ENCODE results near the gene ACKR1.

ACKR1 gene

DNA sequence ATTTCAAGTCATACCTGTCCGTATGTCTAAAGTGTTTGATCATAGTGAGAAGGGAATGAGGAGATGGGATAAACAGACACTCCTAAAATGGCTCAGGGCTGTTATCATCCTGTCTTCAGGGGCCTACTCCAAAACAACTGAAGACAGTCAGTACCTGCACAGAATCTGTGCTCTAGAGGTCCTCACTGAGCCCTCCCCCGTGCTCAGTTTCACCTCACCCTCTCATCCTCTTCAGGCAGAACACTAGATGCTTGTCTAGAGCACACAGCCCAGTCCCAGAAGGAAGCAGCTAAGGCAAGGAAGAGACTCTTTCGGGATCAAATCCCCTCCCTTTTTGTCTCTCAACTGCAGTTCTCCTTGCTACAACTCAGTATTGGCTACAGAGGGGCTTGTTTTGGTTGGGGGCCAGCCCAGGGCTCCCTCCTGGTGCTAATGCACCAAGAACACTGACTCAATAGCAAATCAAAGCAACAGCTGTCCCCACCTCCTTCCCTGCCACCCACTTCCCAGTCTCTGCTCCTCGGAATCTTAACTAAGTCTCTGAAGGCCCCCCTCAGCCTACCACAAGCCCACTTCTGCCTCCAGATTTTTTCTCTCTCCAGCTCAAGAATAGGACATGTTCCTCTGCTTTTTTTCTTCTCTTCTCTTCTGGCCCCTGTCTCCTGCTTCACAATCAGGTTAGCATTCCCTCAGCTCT lies 23.2 kb upstream of the ACKR1 start:
- DNase-seq (ENCODE audit: low read depth, low spot score), result no peak
- no peak overlapping the region for H3K4me3 ChIP-seq
- TF ChIP-seq POLR2AphosphoS5 (IDR thresholded peaks at IDR 0.05; ENCODE audit: borderline replicate concordance, low read depth, low read length) (no peak), FOXP2 (optimal IDR thresholded peaks at IDR 0.05; ENCODE audit: control extremely low read depth, extremely low read length, insufficient read depth) (no peak), EZH2 (IDR thresholded peaks at IDR 0.05) (no peak)
- no peaks in the 10 kb centered on the region for H3K36me3 ChIP-seq (ENCODE audit: insufficient read depth, low read length)
- no peak overlapping the region for H3K9ac ChIP-seq (ENCODE audit: insufficient read length)
- no peak overlapping the region for H3K27ac ChIP-seq
- no peaks in the 10 kb centered on the region for H3K9me3 ChIP-seq (ENCODE audit: low read depth, low read length)

DNA sequence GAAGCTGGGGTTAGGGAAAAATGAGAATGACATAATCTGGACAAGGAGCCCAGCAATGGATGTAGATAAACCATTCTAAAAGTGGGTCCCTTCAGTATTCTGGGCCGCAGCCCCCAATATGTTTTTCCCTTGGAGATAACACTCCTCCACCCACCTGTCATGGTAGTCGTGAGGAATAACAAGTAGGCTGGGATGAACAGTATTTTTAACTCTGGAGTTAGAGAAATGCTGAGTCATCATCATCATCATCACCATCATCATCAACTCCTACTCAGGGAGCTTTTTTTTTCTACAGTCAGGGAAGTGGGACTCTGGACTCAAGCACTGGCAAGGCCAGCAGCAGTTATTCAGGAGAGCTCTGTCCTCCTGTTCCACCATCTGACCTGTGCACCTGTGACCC lies 20.5 kb upstream of the ACKR1 start:
- TF ChIP-seq EZH2 (IDR thresholded peaks at IDR 0.05) (no peak), POLR2AphosphoS5 (IDR thresholded peaks at IDR 0.05; ENCODE audit: borderline replicate concordance, low read depth, low read length) (no peak), FOXP2 (optimal IDR thresholded peaks at IDR 0.05; ENCODE audit: control extremely low read depth, extremely low read length, insufficient read depth) (no peak)
- no peak overlapping the region for H3K4me3 ChIP-seq
- H3K9ac ChIP-seq (ENCODE audit: insufficient read length), result no peak overlapping the region
- H3K36me3 ChIP-seq (ENCODE audit: insufficient read depth, low read length), result no peaks in the 10 kb centered on the region
- H3K27ac ChIP-seq, result no peak overlapping the region
- H3K9me3 ChIP-seq (ENCODE audit: low read depth, low read length), result no peaks in the 10 kb centered on the region
- no peak for DNase-seq (ENCODE audit: low read depth, low spot score)

DNA sequence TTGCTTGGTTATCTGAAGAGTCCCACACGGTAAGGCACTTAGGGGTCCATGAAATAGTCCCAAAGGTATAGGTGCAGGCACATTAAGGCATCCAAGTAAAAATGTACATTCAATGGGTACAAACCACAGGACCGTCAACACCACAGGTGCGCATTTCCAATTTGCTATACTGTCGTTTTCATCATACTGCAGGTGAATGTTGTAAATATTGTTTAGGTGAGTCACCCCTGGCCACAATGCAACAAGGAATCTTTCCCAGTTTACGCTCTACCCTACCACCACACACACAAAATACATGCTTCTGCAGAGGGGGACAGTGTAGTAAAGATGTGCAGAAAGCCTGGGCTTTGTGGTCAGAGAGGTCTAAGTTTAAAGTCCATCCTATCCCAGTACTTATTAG lies 19.6 kb upstream of the ACKR1 start:
- no peak for DNase-seq (ENCODE audit: low read depth, low spot score)
- Histone ChIP-seq H3K9ac (ENCODE audit: insufficient read length) (no peak overlapping the region), H3K9me3 (ENCODE audit: low read depth, low read length) (no peaks in the 10 kb centered on the region), H3K4me3 (no peak overlapping the region), H3K36me3 (ENCODE audit: insufficient read depth, low read length) (no peaks in the 10 kb centered on the region), H3K27ac (no peak overlapping the region)
- TF ChIP-seq POLR2AphosphoS5 (IDR thresholded peaks at IDR 0.05; ENCODE audit: borderline replicate concordance, low read depth, low read length) (no peak), EZH2 (IDR thresholded peaks at IDR 0.05) (no peak), FOXP2 (optimal IDR thresholded peaks at IDR 0.05; ENCODE audit: control extremely low read depth, extremely low read length, insufficient read depth) (no peak)

DNA sequence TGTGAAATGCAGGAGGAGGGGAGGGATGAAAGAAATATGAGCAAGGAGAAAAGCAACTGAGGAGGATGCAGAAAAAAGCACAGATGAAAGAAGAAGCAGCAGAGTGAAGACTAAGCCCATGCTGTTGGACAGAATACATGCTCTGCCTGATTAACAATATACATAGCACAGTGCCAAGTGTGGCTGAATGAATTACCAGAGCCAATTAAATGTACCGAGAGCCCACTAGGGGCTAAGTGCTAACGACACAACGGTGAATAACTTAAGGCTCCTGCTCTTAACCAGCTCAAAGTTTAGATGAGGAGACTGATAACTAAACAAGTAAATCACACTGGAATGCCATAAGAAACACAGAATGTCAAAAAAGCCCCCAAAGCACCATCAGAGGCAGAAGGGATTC lies 17.6 kb upstream of the ACKR1 start:
- no peaks in the 10 kb centered on the region for H3K9me3 ChIP-seq (ENCODE audit: low read depth, low read length)
- no peak overlapping the region for H3K27ac ChIP-seq
- no peak for DNase-seq (ENCODE audit: low read depth, low spot score)
- H3K4me3 ChIP-seq, result no peak overlapping the region
- H3K9ac ChIP-seq (ENCODE audit: insufficient read length), result no peak overlapping the region
- TF ChIP-seq POLR2AphosphoS5 (IDR thresholded peaks at IDR 0.05; ENCODE audit: borderline replicate concordance, low read depth, low read length) (no peak), FOXP2 (optimal IDR thresholded peaks at IDR 0.05; ENCODE audit: control extremely low read depth, extremely low read length, insufficient read depth) (no peak), EZH2 (IDR thresholded peaks at IDR 0.05) (no peak)
- no peaks in the 10 kb centered on the region for H3K36me3 ChIP-seq (ENCODE audit: insufficient read depth, low read length)

DNA sequence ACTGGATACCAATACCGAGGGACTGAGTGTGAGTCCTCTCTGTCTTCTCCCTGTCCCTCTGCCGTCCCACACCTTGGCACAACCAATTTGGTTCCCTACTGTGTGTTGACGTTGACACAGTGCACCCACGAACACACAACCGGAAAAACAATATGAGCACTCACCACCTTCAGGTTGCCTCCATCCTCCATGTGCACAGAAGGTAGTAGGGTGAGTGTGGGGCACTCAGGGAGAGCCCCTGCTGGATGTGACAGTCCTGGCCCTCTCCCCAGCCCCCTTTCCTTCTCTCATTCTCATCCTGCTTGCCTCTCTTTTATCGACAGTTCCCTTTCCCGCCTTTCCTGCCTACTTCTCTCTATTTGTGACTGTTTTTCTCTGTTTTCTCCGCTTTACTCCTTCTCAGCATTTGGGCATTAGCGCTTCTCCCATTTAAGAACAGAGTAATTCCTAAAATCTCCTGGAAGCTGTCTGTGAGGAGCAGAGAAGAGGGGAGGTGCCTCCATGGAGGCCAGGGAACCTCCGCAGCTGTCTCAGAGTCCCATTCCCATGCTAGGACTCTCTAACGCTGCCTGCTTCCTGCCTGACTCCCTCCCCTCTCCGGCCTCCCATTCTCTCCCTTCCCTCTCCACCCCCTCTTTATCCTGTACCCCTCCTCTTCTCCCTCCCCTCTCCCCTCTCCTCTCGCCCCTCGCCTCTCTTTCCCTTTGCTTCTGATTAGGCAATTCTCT lies 16.9 kb upstream of the ACKR1 start:
- Histone ChIP-seq H3K9me3 (ENCODE audit: low read depth, low read length) (no peaks in the 10 kb centered on the region), H3K36me3 (ENCODE audit: insufficient read depth, low read length) (no peaks in the 10 kb centered on the region), H3K27ac (no peak overlapping the region), H3K9ac (ENCODE audit: insufficient read length) (no peak overlapping the region), H3K4me3 (no peak overlapping the region)
- no peak for DNase-seq (ENCODE audit: low read depth, low spot score)
- TF ChIP-seq POLR2AphosphoS5 (IDR thresholded peaks at IDR 0.05; ENCODE audit: borderline replicate concordance, low read depth, low read length) (no peak), FOXP2 (optimal IDR thresholded peaks at IDR 0.05; ENCODE audit: control extremely low read depth, extremely low read length, insufficient read depth) (no peak), EZH2 (IDR thresholded peaks at IDR 0.05) (no peak)

DNA sequence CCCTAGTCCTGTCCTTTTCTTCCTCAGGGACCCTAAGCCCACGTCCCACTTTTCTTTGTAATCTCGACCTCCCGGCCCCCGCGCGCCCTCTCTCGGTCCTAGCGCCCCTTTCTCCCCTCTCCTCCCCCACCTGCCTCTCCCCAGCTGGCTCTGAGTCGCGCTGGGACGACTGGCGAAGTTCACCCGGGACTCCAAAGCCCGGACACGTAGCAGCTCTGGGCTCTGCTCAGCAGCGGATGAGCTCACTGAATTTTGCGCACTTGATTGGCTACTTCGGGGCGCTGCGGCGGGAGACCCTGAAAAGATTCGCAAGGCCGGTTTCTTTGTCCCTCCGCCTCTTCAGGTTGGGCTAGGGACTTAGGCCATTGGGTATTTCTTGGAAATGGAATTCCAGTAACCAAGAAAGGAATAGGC lies 16.3 kb upstream of the ACKR1 start:
- H3K27ac ChIP-seq, result no peak overlapping the region

DNA sequence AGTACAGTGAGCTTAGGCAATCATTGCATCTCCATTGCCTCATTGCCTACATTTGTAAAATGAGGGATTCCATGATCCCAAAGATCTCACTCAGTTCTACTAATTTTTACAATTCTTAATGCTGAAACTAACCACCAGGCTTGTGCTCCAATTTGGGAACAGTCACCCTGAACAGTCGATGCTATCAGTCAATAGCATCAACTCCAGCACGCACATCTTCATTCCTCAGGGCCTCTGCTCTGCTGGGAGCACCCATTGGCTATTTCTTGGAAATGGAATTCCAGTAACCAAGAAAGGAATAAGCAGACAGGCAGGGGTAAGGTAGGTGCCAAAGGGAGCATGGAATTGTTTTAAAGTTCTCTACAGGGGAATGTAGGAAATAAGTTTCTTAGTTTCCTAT lies 14.2 kb upstream of the ACKR1 start:
- TF ChIP-seq EZH2 (IDR thresholded peaks at IDR 0.05), result no peak
- H3K4me3 ChIP-seq, result no peak overlapping the region
- no peak for DNase-seq (ENCODE audit: low read depth, low spot score)
- H3K36me3 ChIP-seq (ENCODE audit: insufficient read depth, low read length), result no peaks in the 10 kb centered on the region
- no peak overlapping the region for H3K9ac ChIP-seq (ENCODE audit: insufficient read length)
- no peaks in the 10 kb centered on the region for H3K9me3 ChIP-seq (ENCODE audit: low read depth, low read length)
- H3K27ac ChIP-seq, result no peak overlapping the region

More for the DNA sequence above, 16.3 kb upstream of the ACKR1 start:
- no peak overlapping the region for H3K9ac ChIP-seq (ENCODE audit: insufficient read length)
- no peak for DNase-seq (ENCODE audit: low read depth, low spot score)
- TF ChIP-seq FOXP2 (optimal IDR thresholded peaks at IDR 0.05; ENCODE audit: control extremely low read depth, extremely low read length, insufficient read depth) (no peak), EZH2 (IDR thresholded peaks at IDR 0.05) (no peak), POLR2AphosphoS5 (IDR thresholded peaks at IDR 0.05; ENCODE audit: borderline replicate concordance, low read depth, low read length) (no peak)
- H3K4me3 ChIP-seq, result no peak overlapping the region
- no peaks in the 10 kb centered on the region for H3K9me3 ChIP-seq (ENCODE audit: low read depth, low read length)
- H3K36me3 ChIP-seq (ENCODE audit: insufficient read depth, low read length), result no peaks in the 10 kb centered on the region

DNA sequence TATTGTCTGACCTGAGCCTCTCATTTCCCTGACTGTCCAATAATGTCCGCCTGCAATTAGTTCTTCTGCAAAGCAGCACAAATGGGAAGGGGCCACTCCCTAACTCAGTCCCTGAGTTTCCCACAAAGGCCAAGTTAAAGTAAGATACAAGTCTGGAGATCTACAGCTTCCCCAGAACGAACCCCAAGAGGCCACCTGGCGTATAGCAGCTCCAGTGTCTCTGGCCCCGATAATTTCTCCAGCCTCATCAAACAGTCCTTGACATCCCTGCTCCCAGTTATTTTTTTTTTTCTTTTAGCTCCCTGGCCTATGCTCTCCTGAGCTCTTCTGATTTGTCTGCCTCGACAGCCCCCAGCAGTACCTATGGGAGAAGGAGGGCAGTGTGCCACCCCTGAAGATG lies 8.1 kb upstream of the ACKR1 start:
- TF ChIP-seq POLR2AphosphoS5 (IDR thresholded peaks at IDR 0.05; ENCODE audit: borderline replicate concordance, low read depth, low read length) (no peak), EZH2 (IDR thresholded peaks at IDR 0.05) (no peak), FOXP2 (optimal IDR thresholded peaks at IDR 0.05; ENCODE audit: control extremely low read depth, extremely low read length, insufficient read depth) (no peak)
- no peaks in the 10 kb centered on the region for H3K36me3 ChIP-seq (ENCODE audit: insufficient read depth, low read length)

More for the DNA sequence above, 8.1 kb upstream of the ACKR1 start:
- no peaks in the 10 kb centered on the region for H3K9me3 ChIP-seq (ENCODE audit: low read depth, low read length)
- no peak overlapping the region for H3K27ac ChIP-seq
- no peak for DNase-seq (ENCODE audit: low read depth, low spot score)
- H3K4me3 ChIP-seq, result no peak overlapping the region
- H3K9ac ChIP-seq (ENCODE audit: insufficient read length), result no peak overlapping the region
